Stimulated activated CD8-positive, alpha-beta memory T cell treated with anti-CD3 and anti-CD28 coated beads, Interleukin-4, amount 100 ng/mL, for 4 hours (primary cell): Measurements from ENCODE around the gene CDKN2B-AS1.

Source experiments
- DNase-seq, 2 donors: peaks; one replicate each; pipeline ENCODE4 v3.0.0-alpha.2; 2020; ENCODE audit warnings: low read depth in 2 of 2, low spot score in 1 of 2

The CDKN2B-AS1 gene

DNA sequence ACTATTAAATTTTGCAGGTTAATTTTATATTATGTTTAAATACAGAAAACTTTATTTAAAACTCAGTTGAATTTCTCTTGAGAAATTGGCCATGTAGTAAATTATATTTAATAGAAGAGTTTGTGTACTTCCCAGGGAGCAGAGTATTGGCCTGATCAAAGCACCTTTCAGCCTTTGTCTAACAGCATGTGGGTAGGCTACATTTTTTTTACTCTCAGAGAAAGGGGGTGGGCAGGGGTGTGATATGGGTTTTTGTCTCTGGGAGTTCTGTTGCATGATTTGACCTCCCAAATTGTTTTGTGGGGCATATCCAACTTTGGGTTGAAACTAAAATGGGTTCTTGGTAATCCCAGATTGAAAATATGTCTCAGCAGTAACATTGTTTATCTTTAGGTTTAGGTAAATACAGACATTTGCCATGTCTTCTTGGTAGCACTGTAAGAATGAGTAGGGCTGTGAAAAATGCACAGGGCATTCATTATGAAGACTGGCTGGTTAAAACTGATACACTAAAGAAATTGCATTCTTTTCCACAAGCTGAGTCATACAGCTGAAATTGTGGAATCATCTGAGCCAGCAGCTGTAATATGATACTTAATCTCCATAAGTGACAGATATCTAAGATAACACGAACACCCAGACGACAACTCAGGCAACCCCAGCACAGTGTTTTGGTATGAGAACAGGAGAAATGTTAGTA is 89.9 kb downstream of the CDKN2B-AS1 start:
- DNase-seq = no peak

DNA sequence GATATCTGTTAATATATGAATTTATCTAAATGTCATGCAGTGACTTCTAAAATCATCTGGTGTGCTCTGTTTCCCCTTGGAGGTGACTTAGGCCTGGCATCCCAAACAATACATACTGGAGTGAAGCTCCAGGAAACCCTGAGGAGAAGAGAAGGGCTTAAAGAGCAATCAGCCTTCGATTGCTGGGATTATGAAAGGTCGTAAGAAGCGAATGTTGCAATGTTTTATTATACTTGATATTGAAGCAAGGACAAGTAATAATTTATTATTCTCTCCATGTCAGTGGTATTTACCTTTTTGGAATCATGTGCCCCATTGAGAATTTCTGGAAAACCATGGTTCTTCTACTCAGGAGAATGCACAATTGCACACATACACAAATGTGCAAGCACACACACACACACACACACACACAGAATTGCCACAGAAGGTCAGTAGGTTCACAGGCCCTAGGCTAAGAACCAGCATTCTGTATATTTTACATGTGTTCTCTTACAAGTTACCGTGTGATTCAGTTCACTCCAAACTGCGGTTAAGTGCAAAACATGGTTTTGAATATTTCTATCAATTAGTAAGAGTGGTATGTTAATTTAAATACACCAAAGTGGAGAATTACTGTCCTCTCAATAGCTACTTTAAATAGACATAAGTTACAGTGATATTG is 93.6 kb downstream of the CDKN2B-AS1 start:
- no peak for DNase-seq

DNA sequence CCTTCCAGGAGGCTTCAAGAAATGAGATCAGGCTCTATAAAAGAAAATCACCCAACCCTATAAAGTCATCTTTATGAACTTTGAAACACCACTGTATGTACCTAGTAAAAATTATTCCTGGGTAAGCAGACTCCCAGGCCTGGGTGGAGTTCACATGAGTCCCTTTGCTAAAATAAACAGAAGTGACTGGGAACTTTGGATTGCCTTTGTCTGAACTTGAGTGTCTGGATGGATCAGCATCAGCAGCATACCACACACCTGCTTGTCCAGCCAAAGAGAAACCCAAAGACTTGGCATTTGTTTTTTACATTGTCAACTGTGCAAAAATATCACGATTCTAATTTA is 94.1 kb downstream of the CDKN2B-AS1 start:
- DNase-seq = no peak

DNA sequence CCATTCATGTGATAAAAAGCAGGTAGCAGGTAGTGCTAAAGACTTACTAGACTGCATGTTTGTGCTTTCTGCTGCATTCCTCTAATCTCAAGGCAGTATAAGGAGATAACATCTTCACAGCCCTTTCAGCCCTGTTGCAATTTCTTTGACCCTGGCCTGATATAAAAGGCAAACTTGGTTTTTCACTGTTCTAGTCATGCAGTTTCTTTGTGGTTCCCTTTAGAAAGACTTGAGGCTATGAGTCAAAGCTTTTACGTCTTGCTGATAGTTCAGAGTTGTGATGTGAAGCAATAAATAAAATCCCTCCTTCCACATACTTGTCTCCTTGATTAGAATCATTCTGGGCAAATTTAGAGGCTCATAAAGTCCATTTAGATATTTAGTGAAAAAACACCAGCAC is 103.1 kb downstream of the CDKN2B-AS1 start:
- DNase-seq = no peak

DNA sequence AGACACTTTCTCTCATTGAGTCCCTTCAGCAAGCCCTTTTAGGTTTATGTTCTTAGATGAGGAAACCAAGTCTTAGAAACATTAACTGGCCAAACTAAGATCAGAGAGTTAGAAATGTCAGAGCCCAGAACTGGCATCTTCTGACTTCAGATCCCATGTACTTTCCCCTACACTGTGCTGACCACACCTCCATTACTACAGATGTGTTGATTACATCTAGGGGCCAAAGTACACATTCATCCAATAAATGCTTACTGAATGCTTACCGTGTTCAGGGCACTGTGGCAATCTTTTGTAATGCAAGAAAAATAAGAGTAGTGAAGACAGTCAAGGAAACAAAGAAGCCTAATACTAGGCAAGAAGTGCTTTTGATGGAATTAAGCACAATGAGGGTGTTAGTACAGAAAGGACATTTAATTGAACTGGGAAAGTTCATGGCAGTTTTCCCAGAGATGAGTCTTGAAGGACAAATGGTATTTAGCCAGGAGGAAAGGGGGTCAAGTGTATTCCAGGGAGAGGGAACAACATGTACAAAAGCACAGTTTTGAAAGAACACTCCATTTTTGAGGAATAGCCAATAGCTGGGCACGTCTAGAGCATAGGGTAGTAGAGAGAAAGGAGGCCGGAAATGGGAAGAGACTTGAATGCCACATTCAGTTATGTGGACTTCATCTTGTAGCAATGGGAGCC is 104.2 kb downstream of the CDKN2B-AS1 start:
- DNase-seq = no peak

DNA sequence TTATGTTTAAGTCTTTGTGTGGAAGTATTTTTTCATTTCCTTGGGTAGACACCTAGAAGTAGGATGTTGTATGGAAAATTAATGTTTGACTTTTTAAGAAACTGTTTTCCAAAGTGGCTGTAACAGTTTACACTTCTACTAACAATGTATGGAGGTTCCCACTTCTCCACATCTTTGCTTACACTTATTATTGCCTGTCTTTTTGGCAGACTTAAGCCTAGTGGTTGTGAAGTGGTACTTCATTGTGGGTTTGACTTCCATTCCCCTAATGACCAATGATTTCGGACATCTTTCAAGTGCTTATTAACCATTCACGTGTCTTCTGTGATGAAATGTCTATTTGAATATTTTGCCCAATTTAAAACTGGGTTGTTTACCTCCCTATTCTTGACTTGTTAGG is 106.0 kb downstream of the CDKN2B-AS1 start:
- DNase-seq = no peak

DNA sequence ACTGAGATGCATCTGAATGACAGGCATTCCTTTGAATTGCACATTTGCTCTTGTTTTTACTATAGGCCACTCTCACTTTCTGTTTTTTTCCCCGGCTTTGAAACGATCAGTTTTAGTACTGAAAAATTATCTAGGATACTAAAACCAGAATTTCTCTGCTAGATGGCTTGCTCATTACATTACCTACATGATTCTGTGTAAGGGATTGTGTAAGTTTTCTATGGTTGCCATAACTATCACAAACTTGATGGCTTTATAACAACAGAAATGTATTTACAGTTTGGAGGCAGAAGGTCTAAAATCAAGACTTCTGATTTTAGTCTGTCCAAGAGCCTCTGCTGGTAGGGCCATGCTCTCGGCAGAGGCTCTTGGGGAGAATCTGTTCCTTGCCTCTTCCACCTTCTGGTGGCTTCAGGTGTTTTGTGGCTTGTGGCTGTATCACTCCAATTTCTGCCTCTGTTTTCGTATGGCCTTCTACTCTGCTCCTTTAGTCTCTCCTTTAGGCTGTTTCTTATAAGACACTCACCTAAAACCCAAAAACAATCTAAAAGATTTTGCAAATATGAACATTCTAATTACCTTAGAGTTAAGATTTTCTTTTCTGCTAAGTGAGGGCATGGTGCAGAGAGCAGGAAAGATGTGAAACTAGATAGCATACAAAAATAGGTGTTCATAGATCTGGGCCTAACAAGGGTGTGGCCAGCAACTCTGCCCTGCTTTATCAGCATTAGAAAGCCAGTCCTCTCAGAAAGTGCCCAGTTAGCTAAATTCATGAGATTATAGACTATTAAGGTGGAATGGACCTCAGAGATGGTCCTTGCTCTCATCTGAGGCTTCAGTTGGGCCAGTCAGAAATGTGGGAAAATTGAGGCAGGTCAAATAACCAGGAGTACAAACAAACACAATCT is 107.8 kb downstream of the CDKN2B-AS1 start:
- DNase-seq = no peak

DNA sequence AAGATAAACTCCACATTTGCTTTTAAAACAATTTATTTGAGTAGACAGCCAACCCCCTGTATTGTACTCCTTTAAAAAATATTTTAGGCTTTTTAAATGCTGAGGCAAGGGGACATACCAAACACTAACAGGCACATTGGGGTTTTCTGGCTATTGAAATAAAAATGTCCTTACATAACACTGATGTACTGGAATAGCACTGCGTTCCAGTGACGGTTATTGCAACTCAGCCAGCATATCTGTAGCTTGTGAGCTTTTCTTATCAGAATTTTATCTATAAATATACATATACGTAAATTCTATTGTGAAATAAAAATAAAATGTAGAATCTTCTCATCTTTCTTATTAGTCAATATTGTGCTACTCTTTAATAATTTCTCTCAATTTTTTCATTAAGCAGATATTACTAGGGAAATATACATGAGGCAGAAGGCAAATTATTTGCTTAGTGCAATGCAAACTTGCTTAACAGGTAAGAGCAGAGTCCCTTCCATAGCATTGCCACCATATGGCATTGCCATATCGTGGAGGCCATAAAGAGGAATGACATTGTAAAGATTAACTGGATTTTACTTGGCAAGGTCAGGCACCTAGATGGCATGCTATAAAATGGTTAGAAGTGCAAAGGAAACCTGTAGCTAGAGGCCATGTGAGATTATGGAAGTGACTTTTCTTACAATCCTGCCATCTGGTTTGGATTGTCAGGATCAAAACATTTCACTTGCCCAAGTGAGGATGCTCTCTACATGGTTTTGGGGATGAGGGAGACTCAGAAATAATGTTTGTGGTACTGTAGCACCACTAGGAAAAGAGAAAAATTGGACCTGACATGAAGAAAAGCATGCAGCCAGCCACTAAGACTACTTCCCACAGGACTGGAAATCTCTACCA is 109.3 kb downstream of the CDKN2B-AS1 start:
- DNase-seq = no peak

DNA sequence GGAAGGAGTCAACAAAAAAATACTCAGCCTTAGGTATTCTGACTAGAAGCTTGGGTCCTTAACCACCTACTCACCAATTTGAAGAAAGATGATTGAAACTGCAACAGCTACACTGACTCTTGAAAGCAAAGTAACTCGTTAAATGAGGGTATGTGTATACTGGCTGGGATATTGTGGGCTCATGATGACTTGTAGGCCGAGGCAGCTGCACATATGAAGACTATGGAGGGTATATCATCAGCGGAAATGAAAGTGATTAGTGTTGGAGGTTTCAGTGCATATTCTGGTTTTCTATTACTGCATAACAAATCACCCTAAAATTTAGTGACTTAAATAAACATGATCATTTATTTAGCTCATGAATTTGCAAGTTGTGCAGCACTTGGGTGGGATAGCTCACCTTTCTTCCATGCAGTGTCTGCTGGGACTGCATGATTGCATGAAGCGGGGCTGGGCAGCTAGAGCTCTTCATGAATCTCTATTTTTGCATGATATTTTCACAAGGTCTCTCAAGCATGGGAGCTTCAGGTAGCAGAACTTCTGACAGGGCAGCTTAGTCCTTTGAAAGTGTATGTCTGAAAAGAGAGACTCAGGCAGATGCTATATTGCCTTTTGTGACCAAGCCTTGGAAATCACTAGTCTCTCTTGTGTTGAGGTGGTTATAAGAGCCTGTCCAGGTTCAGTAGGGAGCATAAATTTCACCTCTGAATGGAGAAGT is 110.6 kb downstream of the CDKN2B-AS1 start:
- DNase-seq = no peak

DNA sequence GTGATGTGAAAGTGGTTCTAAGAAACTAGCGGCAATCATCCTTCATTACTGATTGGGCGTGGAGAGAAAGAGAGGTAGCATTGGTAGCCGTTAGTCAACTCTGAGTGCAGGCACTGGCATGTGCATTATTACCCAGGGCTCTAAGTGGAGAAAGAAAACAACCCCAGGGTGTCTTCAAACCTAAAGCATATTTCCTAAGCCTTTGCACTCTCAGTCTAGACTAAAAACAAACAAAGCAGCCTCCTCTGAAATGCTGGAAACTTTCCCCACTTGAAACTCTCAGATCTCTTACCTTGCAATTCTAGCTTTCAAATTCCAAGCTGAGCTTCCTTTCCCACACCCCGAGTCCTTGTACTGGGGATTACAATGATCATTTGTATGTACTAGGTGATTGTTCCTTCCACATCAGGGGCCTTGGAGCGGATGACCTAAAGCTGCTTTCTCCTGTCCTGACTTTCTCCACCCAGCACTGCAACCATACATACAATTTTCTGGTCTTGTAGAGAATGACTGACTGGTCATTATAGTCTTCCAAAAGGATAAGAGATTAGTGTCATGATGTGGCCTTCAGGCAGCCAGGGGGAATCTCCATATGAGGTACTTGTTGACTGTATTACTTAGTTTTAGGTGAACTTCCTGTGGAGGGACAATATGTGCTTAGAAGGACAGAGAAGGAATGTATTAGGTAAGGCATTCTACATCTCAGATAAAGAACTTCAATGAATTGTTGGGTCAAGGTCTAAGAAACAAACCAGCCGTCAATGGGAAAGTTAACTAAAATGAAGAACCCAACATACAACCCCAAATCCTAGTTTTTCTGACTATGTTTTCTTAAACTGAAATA is 112.8 kb downstream of the CDKN2B-AS1 start:
- DNase-seq = no peak

DNA sequence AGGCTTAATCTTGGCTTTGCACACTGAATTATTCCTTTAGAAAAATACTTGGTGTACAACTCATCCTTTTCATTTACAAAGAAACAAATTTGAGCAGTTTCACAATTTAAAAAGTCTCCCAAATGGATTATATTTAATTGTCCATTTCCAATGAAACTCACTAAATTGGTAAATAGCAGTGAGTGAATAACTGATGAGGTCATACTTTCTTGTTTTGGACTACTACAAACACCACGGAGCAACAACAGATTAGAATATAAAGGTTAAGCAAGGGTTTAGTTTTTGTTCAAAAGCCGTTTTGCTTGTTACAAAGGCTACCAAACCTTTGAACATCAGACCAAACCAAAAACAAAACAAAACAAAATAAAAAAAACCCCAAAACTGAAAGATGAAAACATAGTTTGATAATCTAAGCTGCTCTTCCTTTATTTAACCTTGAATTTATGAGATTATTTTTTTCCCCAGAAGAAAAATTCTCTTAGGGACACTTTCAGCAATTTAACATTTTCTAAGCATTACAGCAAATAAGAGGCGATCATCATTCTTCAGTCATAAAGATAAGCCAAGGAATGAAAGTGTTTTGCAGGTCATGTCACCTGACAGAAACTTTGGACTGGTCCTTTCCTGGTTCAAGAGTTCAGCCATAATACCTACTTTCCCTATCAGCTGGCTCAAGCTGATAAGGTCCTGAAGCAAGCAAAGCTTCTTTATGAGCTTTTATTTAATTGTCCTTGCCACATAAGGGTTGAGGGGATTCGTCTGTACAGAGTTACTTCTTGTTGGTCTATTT is 114.2 kb downstream of the CDKN2B-AS1 start:
- no peak for DNase-seq

DNA sequence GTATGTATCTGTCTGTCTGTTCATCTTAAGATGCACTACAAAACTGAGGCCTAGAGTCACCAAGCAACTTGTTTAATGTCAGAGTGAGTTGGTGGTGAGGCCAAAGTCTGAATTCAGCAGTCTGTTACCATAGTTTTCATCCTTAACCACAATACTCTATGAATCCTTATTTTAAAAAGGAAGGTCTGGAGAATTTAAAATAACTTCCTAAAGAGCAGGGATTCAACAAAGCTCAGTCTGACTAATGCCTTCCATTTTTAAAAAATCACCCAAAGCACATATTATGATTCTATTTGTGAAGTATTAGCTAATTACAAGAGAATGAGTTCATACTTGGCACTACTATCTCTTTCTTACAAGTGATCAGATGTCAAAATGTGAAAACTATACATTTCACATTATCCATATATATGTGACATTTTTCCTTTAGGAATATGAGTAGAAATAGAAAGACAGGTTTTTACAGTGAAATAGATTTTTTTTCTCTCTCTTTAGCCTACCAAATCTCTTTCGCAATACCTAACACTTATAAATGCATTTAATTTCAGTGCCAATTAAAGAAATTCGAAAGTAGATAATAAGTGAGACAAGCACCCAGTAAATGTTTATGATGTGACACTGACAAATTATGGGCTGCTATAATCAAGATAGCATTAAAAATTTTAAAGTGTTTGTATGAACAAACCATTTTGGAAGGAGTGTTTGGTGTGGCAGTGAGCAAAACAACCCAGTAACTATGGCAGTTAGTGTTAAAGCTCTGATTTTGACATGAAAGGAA is 116.8 kb downstream of the CDKN2B-AS1 start:
- DNase-seq = no peak

DNA sequence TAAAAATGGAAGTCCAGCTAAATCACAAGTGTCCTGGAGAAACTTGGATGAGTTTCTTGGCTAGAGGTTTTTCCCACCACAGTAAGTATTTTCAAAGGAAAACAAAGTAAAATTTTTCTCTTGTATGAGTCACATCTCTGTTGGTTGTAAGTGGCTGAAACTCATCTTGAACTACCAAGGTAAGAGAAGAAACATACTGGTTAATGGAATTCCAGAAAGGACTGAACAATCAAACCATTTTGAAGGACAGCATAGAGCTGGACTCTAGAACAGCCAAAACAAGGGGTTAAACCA is 117.3 kb downstream of the CDKN2B-AS1 start:
- DNase-seq = no peak

DNA sequence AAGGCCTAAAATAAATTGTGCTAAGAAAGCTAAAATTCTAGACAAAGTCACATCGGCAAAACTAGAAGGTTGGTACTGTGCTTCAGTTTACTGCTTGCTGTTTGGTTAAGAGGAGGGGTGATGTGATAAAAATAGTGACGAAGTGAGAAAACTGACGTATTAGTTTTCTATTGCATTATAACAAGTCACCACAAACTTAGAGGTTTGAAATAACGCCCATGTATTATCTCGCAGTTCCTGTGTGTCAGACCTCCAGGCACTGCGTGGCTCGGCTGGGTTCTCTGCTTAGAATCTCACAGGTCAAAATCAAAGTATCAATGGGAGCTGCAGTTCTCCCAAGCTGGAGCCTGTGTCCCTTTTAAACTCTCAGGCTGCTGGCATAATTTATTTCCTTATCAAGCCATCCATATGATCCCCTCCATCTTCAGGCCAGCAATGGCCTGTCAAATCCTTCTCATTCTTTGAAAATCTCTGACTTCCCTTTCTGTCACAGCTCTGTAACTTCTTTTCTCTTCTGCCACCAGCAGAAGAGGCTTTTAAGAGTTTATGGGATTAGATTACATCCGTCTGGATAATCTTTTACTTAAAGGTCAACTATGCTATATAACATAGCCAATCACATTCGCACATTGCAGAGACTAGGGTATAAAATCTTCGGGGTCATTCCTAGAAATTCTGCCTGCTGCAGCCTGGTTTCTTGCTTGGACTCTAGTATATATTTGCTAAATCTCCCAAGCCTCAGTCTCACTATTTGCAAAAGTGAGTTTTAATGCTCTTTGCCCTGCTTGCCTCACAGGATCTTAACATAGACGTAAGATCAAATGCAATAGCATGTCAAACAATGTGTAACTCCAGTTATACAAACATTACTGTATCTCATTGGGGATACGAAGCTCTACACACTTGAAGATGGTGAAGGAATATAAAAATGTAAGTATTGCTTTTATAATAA is 118.6 kb downstream of the CDKN2B-AS1 start:
- no peak for DNase-seq

DNA sequence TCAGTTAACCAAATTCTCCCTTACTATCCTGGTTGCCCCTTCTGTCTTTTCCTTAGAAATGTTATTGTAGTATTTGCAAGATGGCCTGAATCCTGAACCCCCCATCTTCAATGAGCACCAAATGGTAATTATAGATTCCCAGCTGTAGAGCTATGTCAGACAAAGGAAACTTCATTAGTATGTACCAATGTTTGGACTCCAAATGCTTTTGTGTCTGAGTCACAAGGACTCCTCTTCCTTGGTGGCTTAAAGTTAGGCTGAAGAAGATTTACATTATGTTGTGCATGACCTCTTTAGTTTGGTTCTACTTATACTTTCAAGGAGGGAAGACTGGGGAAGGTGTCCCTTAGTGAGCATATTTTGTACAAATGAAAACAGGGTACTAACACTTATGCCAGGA is 120.4 kb downstream of the CDKN2B-AS1 start:
- DNase-seq = no peak

DNA sequence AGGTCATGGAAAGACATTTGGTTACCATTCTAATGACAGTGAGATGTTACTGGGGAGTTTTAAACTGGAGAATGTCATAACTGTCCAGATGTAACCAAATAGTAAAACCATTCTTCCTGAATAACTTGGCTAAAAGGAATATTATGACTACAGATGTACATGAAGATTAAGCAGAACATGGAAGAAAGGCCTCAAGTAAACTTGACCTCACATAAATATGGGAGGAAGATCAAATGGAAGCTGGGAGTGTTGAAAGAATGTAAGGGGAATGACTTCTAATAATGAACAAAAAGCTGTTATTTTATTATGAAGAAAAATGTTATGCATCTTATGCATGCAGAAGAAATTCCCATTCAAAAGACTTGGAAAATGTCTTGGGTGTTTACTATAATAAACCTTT is 122.2 kb downstream of the CDKN2B-AS1 start:
- no peak for DNase-seq
